Testis (tissue), 2 donors: ENCODE measurements around the gene NEURL1.

Experiments used
- CTCF ChIP-seq, 3 experiments: fragments of 450-650 bp in 2 of 3; fragments of 200-600 bp in 1 of 3; sonication (generic) in 1 of 3; IDR thresholded peaks; one replicate each; pipeline ENCODE4 v1.5.1; 2016 to 2019; ENCODE audit warnings: antibody characterized with exemption in 3 of 3, mild to moderate bottlenecking in 2 of 3, moderate library complexity in 1 of 3
- POLR2A ChIP-seq: fragments of 450-650 bp; IDR thresholded peaks from one replicate; pipeline ENCODE4 v1.6.1; 2017; ENCODE audit warnings: antibody characterized with exemption, mild to moderate bottlenecking, moderate library complexity

- TF ChIP-seq POLR2A (no peak), CTCF (IDR thresholded peaks at IDR 0.05) (no peak)
These were observed 14.8 kb upstream of the NEURL1 start for GRCh38 chr10:103478671-103479070.
